ENCODE data around the gene PHF21B. TPM values are rescaled to one million over a fixed set of nuclear protein-coding genes. Genes with fewer than 3 reads are reported as not detected.
A peak's percentile ranks its signal among the peaks of the same experiment; 100 is the strongest.

Gene PHF21B
- total and polyA plus RNA-seq, 2 of the 8 experiments (the other 6 are each of a cell fraction or from before 2014, with no cell fraction given) = 19.3 to 68.1 TPM

- H2AK5ac ChIP-seq (ENCODE audit: low read depth, low read length) = no peak overlapping the region
- peaks cover 0 to 3% (median 0%) of the 10 kb centered on the region in 4 experiments; a peak in 1 of 8 replicates for H3K36me3 ChIP-seq (ENCODE audit: control insufficient read depth in 2 of 4, insufficient read depth in 4 of 4, low read length in 3 of 4)
- TF ChIP-seq YY1 (IDR thresholded peaks at IDR 0.05; ENCODE audit: low read depth, low read length) (no peak), KDM1A (IDR thresholded peaks at IDR 0.05; ENCODE audit: borderline replicate concordance, low read length) (peak; percentile 59; the same call in 1 of the 2 replicates)
- H3K4me2 ChIP-seq (ENCODE audit: insufficient read depth in 1 of 2, low read depth in 2 of 2, low read length in 2 of 2) = no peak overlapping the region
- CTCF ChIA-PET (ENCODE audit: partially characterized antibody) = interaction anchor here (0.6 to 5.2 kb wide), 4 partner anchors 50 to 617 kb away, joined by 3 to 23 read pairs (median 3); no protein-coding TSS in a partner anchor
- H2BK15ac ChIP-seq (ENCODE audit: low read length) = no peak overlapping the region
- H4K5ac ChIP-seq (ENCODE audit: insufficient read length, low read depth, low read length) = no peak overlapping the region
- H4K20me1 ChIP-seq (replicated peaks in 1 of 2; ENCODE audit: control insufficient read depth in 1 of 2, insufficient read depth in 2 of 2, low read length in 2 of 2) = no peaks in the 10 kb centered on the region
- no peaks in the 10 kb centered on the region for H3K79me1 ChIP-seq (ENCODE audit: low read depth, low read length)
- no peaks in the 10 kb centered on the region for H3K9me3 ChIP-seq (ENCODE audit: insufficient read depth in 2 of 2, low read depth in 1 of 2, low read length in 1 of 2)
- H3K23ac ChIP-seq (ENCODE audit: insufficient read length) = no peak overlapping the region
- H3K27me3 ChIP-seq (replicated peaks in 1 of 4; ENCODE audit: control insufficient read depth in 3 of 4, extremely low read depth in 1 of 4, insufficient read depth in 3 of 4, low read length in 3 of 4) = no peaks in the 10 kb centered on the region
- H3K4ac ChIP-seq (replicated peaks; ENCODE audit: insufficient read length, low read depth, low read length) = no peak overlapping the region
- no peak overlapping the region for H3K4me3 ChIP-seq (ENCODE audit: extremely low read depth in 1 of 4, insufficient read depth in 2 of 4, low read depth in 3 of 4, low read length in 4 of 4)
- peaks cover 0 to 9% of the 10 kb centered on the region in 2 experiments; a peak in 1 of 4 replicates for H3K79me2 ChIP-seq (ENCODE audit: control insufficient read depth in 1 of 2, insufficient read depth in 2 of 2, low read length in 2 of 2)
- WGBS, 2 experiments (ENCODE audit: extremely low coverage in 1 of 2, insufficient coverage in 1 of 2, insufficient read length in 1 of 2, insufficient replicate concordance in 2 of 2, low coverage in 1 of 2, low lambda C conversion rate in 2 of 2, missing lambda C conversion rate in 1 of 2) = 98% methylated on average over 5 of the region's 5 CpGs; no CpG with 5 or more reads in 1 of the 2 experiments
- H3K23me2 ChIP-seq (ENCODE audit: low read depth, low read length) = peaks cover 2% of the 10 kb centered on the region; the same call in 1 of the 2 replicates
- POLR2A ChIA-PET (ENCODE audit: partially characterized antibody) = interaction anchor here (0.7 to 0.9 kb wide), 2 partner anchors 33 to 89 kb away, joined by 3 read pairs; no protein-coding TSS in a partner anchor
- FAIRE-seq = no peak
- no peak overlapping the region for H2BK5ac ChIP-seq (ENCODE audit: low read depth, low read length)
- H3K27ac ChIP-seq (ENCODE audit: low read depth, low read length) = no peak overlapping the region
- H3K14ac ChIP-seq (ENCODE audit: insufficient read length) = no peak overlapping the region
- no peak overlapping the region for H3K9ac ChIP-seq (replicated peaks in 1 of 4; ENCODE audit: extremely low read depth in 1 of 4, low read depth in 3 of 4, low read length in 3 of 4)
- H3K4me1 ChIP-seq (replicated peaks in 1 of 4; ENCODE audit: control insufficient read depth in 3 of 4, insufficient read depth in 4 of 4, low read length in 3 of 4) = peaks cover 0 to 14% (median 8%) of the 10 kb centered on the region in 4 experiments; a peak in 6 of 7 replicates
- H4K8ac ChIP-seq (ENCODE audit: extremely low read depth, insufficient read depth, low read length) = no peak overlapping the region
- no peak overlapping the region for H3K56ac ChIP-seq (replicated peaks; ENCODE audit: insufficient read length, low read depth, low read length)
- no peak overlapping the region for H4K91ac ChIP-seq (replicated peaks; ENCODE audit: insufficient read length, low read length)
- no peak overlapping the region for H2BK120ac ChIP-seq (replicated peaks; ENCODE audit: low read depth, low read length)
- no peak overlapping the region for H2AFZ ChIP-seq (ENCODE audit: low read length)
- no peak overlapping the region for H3K18ac ChIP-seq (ENCODE audit: extremely low read depth, low read length)
- DNase-seq (ENCODE audit: low read depth in 1 of 2, low spot score in 2 of 2) = no peak
- 0 out of 2 replicates have a peak overlapping the region, but pooled peaks have one; percentile 72 for H2BK20ac ChIP-seq (ENCODE audit: low read length)
- no peak overlapping the region for H2BK12ac ChIP-seq (ENCODE audit: low read depth, low read length)
Observed at GRCh38 chr22:45013138-45013537, 3.3 kb upstream of the PHF21B start.

Data from H1 (cell line).